HepG2 (cell line): Measurements from ENCODE around the gene FTL. TPM values are rescaled to one million over a fixed set of nuclear protein-coding genes. Genes with fewer than 3 reads are reported as not detected.
A peak's percentile ranks its signal among the peaks of the same experiment; 100 is the strongest.

Experiments
- BRD4 ChIP-seq: sonication (generic); formaldehyde crosslinking; IDR thresholded peaks from 2 replicates; pipeline ENCODE4 v1.4.0; 2020; ENCODE audit warnings: missing genetic modification reagents
- CENPBD1 ChIP-seq: sonication (generic); formaldehyde crosslinking; IDR thresholded peaks from 2 replicates; pipeline ENCODE4 v1.8.0; 2022; ENCODE audit warnings: missing genetic modification reagents, low read depth, mild to moderate bottlenecking, borderline replicate concordance
- FOXO4 ChIP-seq: sonication (generic); formaldehyde crosslinking; conservative IDR thresholded peaks from 2 replicates; pipeline ENCODE4 v1.8.1; 2023; ENCODE audit warnings: missing genetic modification reagents
- PHF5A ChIP-seq: IDR thresholded peaks from one replicate; pipeline ENCODE4 v1.6.1; 2018; ENCODE audit warnings: low read depth, missing genetic modification reagents; ENCODE audit not compliant: unreplicated experiment
- REST ChIP-seq, 2 experiments: IDR thresholded peaks; 2 replicates each; pipeline ENCODE4 v1.6.1; 2011 to 2012; ENCODE audit warnings: low read length in 2 of 2, borderline replicate concordance in 1 of 2, low read depth in 1 of 2, mild to moderate bottlenecking in 1 of 2, moderate library complexity in 1 of 2
- ZBTB40 ChIP-seq, 2 experiments: fragments of 450-650 bp in 1 of 2; sonication (generic) in 1 of 2; formaldehyde crosslinking in 1 of 2; IDR thresholded peaks; 2 replicates each; pipeline versions ENCODE4 v1.6.1 to v1.8.0; 2016 to 2022; ENCODE audit warnings: antibody characterized with exemption in 1 of 2, mild to moderate bottlenecking in 1 of 2, missing genetic modification reagents in 1 of 2
- ZBTB7A ChIP-seq: sonication (generic); formaldehyde crosslinking; IDR thresholded peaks from 2 replicates; pipeline ENCODE4 v1.8.0; 2022; ENCODE audit warnings: mild to moderate bottlenecking, missing genetic modification reagents
- ZNF180 ChIP-seq: sonication (generic); formaldehyde crosslinking; IDR thresholded peaks from 2 replicates; pipeline ENCODE4 v1.4.0; 2020; ENCODE audit warnings: low read depth, missing genetic modification reagents, borderline replicate concordance
- ZNF501 ChIP-seq: sonication (generic); formaldehyde crosslinking; IDR thresholded peaks from 2 replicates; pipeline ENCODE4 v1.5.1; 2020; ENCODE audit warnings: mild to moderate bottlenecking, moderate library complexity, missing genetic modification reagents
- ZNF616 ChIP-seq: sonication (generic); formaldehyde crosslinking; IDR thresholded peaks from 2 replicates; pipeline ENCODE4 v1.5.0; 2020; ENCODE audit warnings: low read depth, mild to moderate bottlenecking, missing genetic modification reagents
- ZNF770 ChIP-seq: sonication (generic); formaldehyde crosslinking; IDR thresholded peaks from 2 replicates; pipeline ENCODE4 v1.5.0; 2020; ENCODE audit warnings: mild to moderate bottlenecking, missing genetic modification reagents
- polyA plus RNA-seq, 8 experiments: library from polyadenylated mRNA; depleted of rRNA in 3 of 8; stranded (reverse) in 7 of 8; unstranded in 1 of 8; fragments of >200 nt; fragmentation: Illumina TruSeq in 4 of 8; extraction: Trizol in 4 of 8; gene quantifications; 2 replicates each; pipeline versions ENCODE4 v1.2.1 to v1.2.3, GENCODE V29; 2011 to 2016; ENCODE audit warnings: low read depth in 4 of 8, missing spikeins in 1 of 8, mixed read lengths in 1 of 8; ENCODE audit not compliant: insufficient read depth in 1 of 8
- total RNA-seq, 5 experiments: library from RNA; depleted of rRNA; stranded (reverse); fragments of >200 nt; fragmentation: Illumina TruSeq; extraction: Trizol; gene quantifications; 2 replicates each; pipeline ENCODE4 v1.2.3, GENCODE V29; 2016; ENCODE audit warnings: low read depth in 1 of 5

The FTL gene
- total and polyA plus RNA-seq, 2 of the 13 experiments (the other 11 are each of a cell fraction or from before 2014, with no cell fraction given) = 2,721 to 8,800 TPM

- TF ChIP-seq ZNF770 (CRISPR knock-in tag) (0 out of 2 replicates have a peak, but pooled peaks have one; percentile 15), ZBTB7A (CRISPR knock-in tag) (no peak), FOXO4 (CRISPR knock-in tag) (no peak), ZNF501 (CRISPR knock-in tag) (peak; percentile 52; the same call in 1 of the 2 replicates), REST (IDR thresholded peaks at IDR 0.05; ENCODE audit: borderline replicate concordance in 1 of 2, low read depth in 1 of 2, low read length in 2 of 2) (no peak), PHF5A (CRISPR knock-in tag) (no peak), ZNF180 (CRISPR knock-in tag) (no peak), ZBTB40 (IDR thresholded peaks at IDR 0.05) (no peak), ZBTB40 (CRISPR knock-in tag; IDR thresholded peaks at IDR 0.05) (no peak), BRD4 (CRISPR knock-in tag) (no peak), ZNF616 (CRISPR knock-in tag) (no peak), CENPBD1 (no peak)
These were observed 5.8 kb downstream of the FTL start (continued) for GRCh38 chr19:48970923-48971395.
